ENCODE results near the gene SPR.

- TF ChIP-seq POLR2A (IDR thresholded peaks at IDR 0.05) (no peak), CTCF (IDR thresholded peaks at IDR 0.05) (no peak)
Observed at GRCh38 chr2:72851333-72851732, 35.9 kb upstream of the SPR start.

Data from testis (tissue), 2 donors.